HG03354 (cell line): ENCODE results near the gene DVL2.

Experiments used
- ATAC-seq: cut with Tn5 transposase; IDR thresholded peaks from one replicate; pipeline ENCODE4 v1.9.1; 2021; ENCODE audit warnings: mild to moderate bottlenecking; ENCODE audit not compliant: unreplicated experiment, poor library complexity, severe bottlenecking

DVL2 gene

DNA sequence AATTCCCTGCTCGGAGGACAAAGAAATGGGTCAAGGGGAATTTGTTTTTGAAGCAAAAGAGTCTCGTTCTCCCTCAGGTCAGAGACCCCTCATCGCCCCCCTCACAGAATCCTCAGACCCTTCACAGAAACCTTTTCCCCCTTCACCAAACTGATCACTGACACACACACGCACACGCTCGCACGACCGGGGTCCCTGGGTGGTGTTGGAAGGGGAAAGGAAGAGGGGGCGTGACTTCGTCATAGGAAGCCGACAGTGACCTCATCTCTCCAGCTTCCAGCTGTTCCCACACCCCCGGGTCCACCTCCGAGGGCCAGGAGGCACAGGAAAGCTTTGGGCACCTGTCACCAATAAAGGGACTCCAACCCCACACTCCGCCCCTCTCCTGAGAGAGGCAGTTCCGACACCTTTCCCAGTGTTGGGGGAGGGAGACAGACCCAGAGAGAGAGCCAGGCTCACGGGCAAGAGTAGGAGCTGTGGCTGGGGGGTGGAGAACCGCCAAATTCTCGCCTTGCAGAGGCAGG lies 56.3 kb downstream of the DVL2 start:
- ATAC-seq, result no peak

DNA sequence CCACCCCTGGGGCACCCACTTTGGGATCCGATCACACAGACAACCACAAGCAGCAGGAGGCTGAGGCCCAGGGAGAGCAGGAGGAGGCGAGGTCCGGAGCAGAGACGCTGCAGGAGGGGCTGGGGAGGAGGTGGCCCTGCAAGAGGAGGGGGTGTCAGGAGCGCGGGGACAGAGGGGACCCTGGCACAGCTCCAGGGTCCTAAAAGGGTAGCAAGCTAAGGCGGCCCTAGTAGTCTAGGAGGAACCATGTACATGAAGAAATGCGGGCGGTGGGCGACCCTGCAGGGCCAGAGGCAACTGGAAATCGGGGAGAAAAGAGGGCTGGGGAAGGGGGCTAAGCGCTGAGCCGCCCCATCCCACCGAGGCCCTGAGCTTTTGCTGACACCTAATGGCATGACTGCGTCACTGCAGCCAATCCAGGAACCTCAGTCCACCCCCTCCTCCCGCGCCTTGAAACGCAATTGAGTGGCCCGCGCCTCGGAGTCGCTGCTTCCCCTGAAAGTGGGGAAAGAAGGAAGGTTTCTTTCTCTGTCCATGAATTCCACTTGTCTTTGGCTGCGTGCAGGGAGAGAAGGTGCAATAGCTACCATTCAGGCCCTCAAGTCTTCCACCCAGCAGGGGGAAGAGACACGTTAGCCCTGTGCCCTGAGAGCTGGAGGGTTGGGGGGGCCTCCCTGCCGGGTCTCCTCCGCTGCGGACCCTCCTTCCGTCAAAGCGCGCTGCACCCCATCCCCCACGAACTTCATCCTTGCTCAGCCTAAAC lies 56.9 kb downstream of the DVL2 start:
- no peak for ATAC-seq

DNA sequence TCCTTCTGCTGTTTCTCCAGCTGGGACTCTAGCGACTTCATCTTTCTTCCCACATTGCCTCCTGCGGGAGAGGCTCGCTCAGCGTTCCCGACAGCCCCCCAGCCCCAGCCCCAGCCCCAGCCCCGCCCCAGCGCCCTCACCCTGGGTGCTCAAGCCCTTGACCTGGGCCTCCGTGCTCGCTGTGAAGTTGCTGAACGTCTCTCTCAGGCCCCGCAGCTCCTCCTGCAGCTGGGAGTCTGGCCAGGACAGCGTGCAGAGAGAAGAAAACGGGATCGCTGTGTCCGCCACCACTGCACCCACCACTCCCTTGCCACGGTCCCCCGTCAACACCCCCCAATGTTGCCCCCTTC lies 57.5 kb downstream of the DVL2 start:
- no peak for ATAC-seq

DNA sequence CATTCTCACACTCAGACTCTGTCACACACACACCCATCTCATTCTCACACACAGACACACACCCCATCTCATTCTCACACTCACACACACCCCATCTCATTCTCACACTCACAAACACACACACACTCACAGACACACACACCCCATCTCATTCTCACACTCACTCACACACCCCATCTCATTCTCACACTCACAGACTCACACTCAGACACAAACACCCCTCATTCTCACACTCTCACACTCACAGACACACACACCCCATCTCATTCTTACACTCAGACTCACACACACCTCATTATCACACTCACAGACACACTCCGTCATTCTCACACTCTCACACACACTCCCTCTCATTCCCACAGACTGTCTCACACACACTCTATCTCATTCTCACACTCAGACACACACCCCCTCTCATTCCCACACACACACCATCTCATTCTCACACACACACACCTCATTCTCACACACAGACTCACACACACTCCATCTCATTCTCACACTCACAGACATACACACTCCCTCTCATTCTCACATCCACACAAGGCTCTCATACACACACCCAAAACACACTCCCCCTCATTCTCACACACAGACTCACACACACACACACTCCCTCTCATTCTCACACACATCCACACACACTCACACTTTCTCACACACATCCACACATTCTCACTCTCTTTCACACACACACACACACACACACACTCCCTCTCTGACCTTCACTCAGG lies 58.0 kb downstream of the DVL2 start:
- no peak for ATAC-seq
